GM21528 (cell line): Measurements from ENCODE around the gene PRR14.
"Not testable (repeated sequence)": the region's sequence is repeated elsewhere in the genome, so short reads cannot be mapped to it uniquely, and the experiment has no call there.

Experiments
- ATAC-seq: cut with Tn5 transposase; IDR thresholded peaks from one replicate; pipeline ENCODE4 v1.9.1; 2021; ENCODE audit warnings: mild to moderate bottlenecking, moderate library complexity; ENCODE audit not compliant: unreplicated experiment, low FRiP score

The PRR14 gene

DNA sequence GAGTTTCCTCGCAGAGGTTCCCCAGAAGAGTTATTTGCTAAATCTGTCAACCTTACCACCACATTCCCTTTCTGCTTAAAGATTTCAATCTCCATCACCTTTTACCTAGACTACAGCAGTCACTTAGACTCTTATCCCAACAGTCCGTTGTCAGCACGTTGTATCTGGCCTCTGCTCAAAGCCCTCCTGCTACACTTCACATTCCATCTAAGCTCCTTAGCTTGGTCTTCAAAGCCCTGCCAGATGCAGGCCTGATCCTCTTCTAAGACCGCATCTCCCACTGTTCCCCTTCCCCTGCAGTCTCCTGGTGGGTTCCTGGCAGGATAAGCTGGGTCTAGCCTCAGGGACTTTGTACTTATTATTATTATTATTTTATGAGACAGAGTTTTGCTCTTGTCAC, 37.9 kb downstream of the PRR14 start:
- ATAC-seq, result no peak

GRCh38 chr16:30691907-30692306, 41.1 kb downstream of the PRR14 start:
- no peak for ATAC-seq

DNA sequence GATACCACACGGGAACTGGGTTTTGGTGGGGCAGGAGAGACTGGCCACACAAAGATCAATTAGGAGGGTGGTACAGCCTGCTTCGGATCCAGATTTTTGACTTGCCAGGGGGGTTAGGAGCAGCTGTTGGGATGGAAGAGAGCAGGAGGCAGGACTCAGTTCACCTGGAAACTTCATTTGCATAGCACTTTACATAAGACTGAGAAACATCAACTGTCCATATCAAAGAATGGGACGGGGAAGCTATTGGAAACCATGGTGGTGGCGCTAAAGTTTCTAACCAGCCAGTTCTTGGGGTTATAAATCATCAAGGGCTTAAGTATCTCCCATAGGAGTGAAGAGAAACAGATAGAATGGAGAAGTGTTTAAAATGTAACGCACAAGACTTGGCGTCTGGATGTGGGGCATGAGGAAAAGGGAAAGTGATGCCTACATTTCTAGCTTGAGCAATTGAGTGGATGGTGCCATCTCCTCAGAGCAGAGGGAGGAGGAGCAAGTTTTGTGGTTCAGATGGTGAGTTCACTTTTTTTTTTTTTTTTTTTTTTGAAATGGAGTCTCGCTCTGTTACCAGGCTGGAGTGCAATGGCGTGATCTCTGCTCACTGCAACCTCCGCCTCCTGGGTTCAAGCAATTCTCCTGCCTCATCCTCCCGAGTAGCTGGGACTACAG, 41.8 kb downstream of the PRR14 start:
- ATAC-seq, result no peak

- no peak for ATAC-seq
These were observed 44.4 kb downstream of the PRR14 start for GRCh38 chr16:30694926-30695693.

- ATAC-seq, result not testable (repeated sequence)
These were observed 45.9 kb downstream of the PRR14 start for GRCh38 chr16:30696646-30697045.

DNA sequence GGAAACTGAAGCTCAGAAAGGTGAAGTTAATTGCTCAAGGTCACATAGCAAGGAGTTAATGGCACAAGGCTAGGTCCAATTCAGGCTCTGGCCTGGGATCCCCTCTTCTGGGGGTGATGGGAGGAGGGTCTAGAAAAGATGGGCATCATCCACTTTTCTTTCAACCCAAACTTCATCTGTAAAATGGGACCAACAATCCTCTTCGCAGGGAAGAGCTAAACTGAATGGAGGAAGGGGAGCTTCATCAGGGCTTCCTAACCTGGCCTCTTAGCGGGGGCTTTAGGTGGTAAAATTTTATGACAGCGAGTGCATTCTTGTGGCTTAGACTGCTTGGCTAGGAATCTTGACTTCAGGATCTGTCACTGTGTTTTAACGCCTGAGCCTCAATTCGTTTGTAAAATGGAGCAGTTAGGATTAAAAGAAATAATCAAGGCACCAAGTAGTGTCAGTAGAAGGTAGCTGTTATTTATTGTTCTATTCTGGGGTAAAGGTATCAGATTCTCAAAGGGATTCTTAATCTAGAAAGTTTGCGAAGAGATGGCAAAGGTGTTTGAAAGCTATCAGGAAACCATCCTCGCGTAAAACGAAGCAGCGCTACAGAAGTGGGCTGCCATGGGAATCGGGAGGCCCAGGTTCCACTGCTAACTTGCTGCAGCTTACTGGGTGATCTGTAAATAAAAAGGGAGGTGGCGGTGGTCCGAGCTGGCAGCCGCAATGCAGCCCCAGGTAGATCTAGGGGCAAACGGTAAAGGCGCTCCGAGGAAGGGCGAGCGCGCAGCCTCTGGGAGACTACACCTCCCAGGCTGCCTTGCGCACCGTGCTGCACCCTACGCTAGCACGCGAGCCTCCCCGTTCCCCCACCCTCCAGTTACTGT, 46.7 kb downstream of the PRR14 start:
- no peak for ATAC-seq

DNA sequence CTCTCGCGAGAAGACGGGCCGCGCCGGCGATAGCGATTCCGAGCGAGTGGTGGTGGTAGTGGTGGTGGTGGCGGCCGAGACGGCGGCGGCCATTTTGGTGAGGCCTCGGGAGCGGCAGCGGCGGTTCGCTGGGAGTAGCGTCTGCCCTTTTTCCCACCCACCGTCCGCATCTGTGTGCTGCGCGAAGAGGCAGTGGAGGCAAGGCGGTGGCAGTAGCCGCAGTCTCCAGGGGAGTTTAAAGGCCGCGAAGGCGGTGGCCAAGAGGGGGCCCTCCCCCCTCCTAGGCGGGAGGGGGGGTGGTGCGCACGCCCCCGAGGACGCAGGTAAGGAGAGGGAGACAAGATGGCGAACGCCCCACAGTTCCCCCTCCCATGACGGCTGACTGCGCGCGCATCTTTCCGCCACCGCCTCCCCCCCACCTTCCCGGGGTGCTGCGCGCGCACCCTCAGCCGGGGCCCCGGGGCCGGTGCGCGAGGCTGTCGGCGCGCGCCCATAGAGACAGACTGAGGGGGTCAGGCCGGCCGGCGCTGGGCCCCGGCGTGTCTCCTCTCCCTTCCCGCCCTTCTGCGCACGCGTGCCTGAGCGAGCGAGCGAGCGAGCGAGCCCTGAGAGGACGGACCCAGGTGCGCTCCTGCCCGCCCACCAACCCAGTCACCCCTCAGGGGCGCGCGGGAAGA, 47.5 kb downstream of the PRR14 start:
- ATAC-seq, result peak; percentile 72

GRCh38 chr16:30698816-30699614, 48.3 kb downstream of the PRR14 start, which contains the start of gene SRCAP:
Gene SRCAP (plus strand): TSS chr16:30699171. CDS start chr16:30700825, 1,654 bp downstream.
- peak; percentile 34 for ATAC-seq

DNA sequence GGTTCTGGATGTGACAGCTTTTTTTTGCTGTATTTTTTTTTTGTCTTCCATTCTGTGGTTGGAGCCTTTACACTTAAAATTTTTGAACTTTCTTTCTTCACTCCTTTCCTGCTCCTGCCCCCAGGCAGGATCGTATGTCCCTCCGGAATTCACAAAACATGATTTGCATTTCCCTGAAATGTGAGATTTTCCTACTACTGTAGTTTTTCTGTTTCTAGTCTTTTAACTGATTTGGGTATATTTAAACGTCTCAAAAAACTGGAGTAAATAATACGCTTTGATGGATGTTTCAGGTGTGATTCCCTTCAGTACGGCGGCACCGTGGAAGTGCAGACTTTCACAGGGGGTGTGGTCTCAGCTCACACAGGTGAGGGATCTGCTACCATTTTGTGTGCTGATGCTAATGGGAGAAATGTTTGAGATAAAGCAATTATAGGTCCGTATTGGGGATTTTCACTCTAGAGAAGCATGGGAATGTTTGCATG, 48.9 kb downstream of the PRR14 start:
- no peak for ATAC-seq

GRCh38 chr16:30700491-30700890, 49.7 kb downstream of the PRR14 start:
- ATAC-seq, result no peak

GRCh38 chr16:30700971-30701370, 50.2 kb downstream of the PRR14 start:
- ATAC-seq, result no peak

GRCh38 chr16:30703071-30703470, 52.3 kb downstream of the PRR14 start:
- not testable (repeated sequence) for ATAC-seq

DNA sequence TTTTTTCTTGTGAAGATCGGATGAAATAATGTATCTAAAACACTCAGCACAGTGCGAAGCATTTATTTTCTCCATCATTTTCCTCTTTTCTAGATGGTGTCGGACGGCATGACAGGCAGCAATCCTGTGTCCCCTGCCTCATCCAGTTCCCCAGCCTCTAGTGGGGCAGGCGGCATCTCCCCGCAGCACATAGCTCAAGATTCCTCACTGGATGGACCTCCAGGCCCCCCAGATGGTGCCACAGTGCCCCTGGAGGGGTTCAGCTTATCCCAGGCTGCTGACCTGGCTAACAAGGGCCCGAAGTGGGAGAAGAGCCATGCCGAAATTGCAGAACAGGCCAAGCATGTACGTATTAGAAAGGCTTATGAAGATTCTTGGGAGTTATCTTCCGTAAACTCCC, 53.2 kb downstream of the PRR14 start:
- no peak for ATAC-seq
